Measurements from ENCODE around the gene UNC5B.

UNC5B gene

DNA sequence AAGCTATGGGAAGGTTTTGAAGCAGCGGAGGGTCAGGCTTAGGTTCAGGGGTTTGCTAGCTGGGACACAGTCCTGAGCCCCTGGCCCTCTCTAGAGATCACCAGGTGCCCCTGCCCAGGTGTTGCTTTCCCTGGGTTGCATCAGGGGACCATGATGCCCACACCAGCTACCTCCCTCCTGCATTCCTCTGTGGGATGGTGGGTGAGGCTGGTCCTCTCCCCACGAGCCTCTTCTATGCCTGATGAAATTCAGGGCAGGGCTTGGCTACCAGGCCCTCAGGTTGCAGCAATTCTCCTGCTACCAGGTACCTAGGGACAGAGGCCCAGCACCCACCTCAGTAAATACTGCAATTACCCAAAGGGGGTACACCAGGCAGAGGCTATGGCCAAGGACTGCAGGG lies 95.9 kb downstream of the UNC5B start:
- Histone ChIP-seq H3K4me3 (ENCODE audit: low read depth in 1 of 2, low read length in 2 of 2) (no peak overlapping the region), H3K27ac (ENCODE audit: low read length) (no peak overlapping the region), H3K36me3 (ENCODE audit: insufficient read depth, low read length) (no peaks in the 10 kb centered on the region), H3K9ac (ENCODE audit: low read depth, low read length) (no peak overlapping the region), H4K20me1 (ENCODE audit: insufficient read depth, low read length) (no peaks in the 10 kb centered on the region), H3K9me3 (ENCODE audit: insufficient read depth, low read length, severe bottlenecking) (no peaks in the 10 kb centered on the region), H3K27me3 (ENCODE audit: insufficient read depth, low read length, poor library complexity) (peaks cover 7% of the 10 kb centered on the region), H3K4me1 (ENCODE audit: insufficient read depth, low read length) (no peaks in the 10 kb centered on the region), H3K79me2 (ENCODE audit: insufficient read depth, low read length) (no peaks in the 10 kb centered on the region), H3K4me2 (ENCODE audit: insufficient read depth, low read length) (no peak overlapping the region), H2AFZ (ENCODE audit: low read depth, low read length) (no peak overlapping the region)
- ATAC-seq (ENCODE audit: insufficient read depth, low read depth) (no peak), DNase-seq (no peak)
- TF ChIP-seq EZH2 (IDR thresholded peaks at IDR 0.05; ENCODE audit: borderline replicate concordance, low read depth, low read length, severe bottlenecking), result no peak
- TF ChIP-seq, protein P1, sequence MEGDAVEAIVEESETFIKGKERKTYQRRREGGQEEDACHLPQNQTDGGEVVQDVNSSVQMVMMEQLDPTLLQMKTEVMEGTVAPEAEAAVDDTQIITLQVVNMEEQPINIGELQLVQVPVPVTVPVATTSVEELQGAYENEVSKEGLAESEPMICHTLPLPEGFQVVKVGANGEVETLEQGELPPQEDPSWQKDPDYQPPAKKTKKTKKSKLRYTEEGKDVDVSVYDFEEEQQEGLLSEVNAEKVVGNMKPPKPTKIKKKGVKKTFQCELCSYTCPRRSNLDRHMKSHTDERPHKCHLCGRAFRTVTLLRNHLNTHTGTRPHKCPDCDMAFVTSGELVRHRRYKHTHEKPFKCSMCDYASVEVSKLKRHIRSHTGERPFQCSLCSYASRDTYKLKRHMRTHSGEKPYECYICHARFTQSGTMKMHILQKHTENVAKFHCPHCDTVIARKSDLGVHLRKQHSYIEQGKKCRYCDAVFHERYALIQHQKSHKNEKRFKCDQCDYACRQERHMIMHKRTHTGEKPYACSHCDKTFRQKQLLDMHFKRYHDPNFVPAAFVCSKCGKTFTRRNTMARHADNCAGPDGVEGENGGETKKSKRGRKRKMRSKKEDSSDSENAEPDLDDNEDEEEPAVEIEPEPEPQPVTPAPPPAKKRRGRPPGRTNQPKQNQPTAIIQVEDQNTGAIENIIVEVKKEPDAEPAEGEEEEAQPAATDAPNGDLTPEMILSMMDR (IDR thresholded peaks at IDR 0.05; ENCODE audit: borderline replicate concordance, extremely low read depth, low read length, poor library complexity, severe bottlenecking), result no peak

DNA sequence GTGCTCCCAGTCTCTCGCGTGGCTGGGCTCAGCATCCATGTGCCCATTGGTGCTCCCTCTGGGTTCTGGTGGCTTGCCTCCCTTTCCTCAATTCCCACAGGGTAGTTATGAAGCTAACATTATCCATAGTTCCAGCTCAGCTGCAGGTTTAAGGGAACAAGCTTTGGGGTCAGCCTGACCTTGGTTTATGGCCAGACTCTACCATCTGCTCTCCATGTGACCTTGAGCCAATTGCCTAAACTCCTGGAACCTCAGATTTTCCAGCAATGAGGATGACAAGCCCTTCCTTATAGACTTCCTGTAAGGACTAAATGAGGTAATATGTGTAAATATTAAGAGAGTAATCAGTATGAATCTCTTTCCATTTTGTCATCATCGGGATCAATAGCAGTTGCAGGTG lies 96.6 kb downstream of the UNC5B start:
- TF ChIP-seq, protein P1 (IDR thresholded peaks at IDR 0.05; ENCODE audit: borderline replicate concordance, extremely low read depth, low read length, poor library complexity, severe bottlenecking), result no peak
- TF ChIP-seq EZH2 (IDR thresholded peaks at IDR 0.05; ENCODE audit: borderline replicate concordance, low read depth, low read length, severe bottlenecking), result no peak
- no peak overlapping the region for H3K4me3 ChIP-seq (ENCODE audit: low read depth in 1 of 2, low read length in 2 of 2)
- H3K27ac ChIP-seq (ENCODE audit: low read length), result no peak overlapping the region
- no peaks in the 10 kb centered on the region for H4K20me1 ChIP-seq (ENCODE audit: insufficient read depth, low read length)
- H3K9me3 ChIP-seq (ENCODE audit: insufficient read depth, low read length, severe bottlenecking), result no peaks in the 10 kb centered on the region
- H3K4me2 ChIP-seq (ENCODE audit: insufficient read depth, low read length), result no peak overlapping the region
- H3K27me3 ChIP-seq (ENCODE audit: insufficient read depth, low read length, poor library complexity), result peaks cover 7% of the 10 kb centered on the region
- no peak overlapping the region for H2AFZ ChIP-seq (ENCODE audit: low read depth, low read length)
- no peaks in the 10 kb centered on the region for H3K79me2 ChIP-seq (ENCODE audit: insufficient read depth, low read length)
- ATAC-seq (ENCODE audit: insufficient read depth, low read depth) (no peak), DNase-seq (no peak)
- no peak overlapping the region for H3K9ac ChIP-seq (ENCODE audit: low read depth, low read length)
- no peaks in the 10 kb centered on the region for H3K36me3 ChIP-seq (ENCODE audit: insufficient read depth, low read length)
- no peaks in the 10 kb centered on the region for H3K4me1 ChIP-seq (ENCODE audit: insufficient read depth, low read length)

DNA sequence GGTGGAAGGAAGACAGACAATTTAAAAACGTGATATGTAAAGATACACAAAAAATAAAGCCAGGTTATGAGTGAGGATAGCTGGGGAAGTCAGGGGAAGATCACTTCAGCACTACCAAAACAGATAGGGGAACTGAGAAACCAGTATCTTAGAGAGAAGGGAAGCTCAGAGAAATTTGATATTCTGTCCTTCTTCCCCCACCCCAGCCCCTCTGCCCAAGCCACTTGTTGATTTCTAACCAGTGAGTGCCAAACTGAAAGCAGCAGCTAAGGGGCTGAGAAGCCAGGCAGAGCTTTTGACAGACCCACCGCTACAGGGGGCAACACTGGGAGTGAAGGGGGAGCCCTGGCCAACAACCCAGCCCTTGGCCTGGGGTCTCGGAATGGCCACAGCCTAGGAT lies 97.5 kb downstream of the UNC5B start:
- H3K27ac ChIP-seq (ENCODE audit: low read length), result no peak overlapping the region
- no peak for DNase-seq
- no peak overlapping the region for H2AFZ ChIP-seq (ENCODE audit: low read depth, low read length)
- no peak overlapping the region for H3K9ac ChIP-seq (ENCODE audit: low read depth, low read length)
- H3K9me3 ChIP-seq (ENCODE audit: insufficient read depth, low read length, severe bottlenecking), result no peaks in the 10 kb centered on the region
- no peak overlapping the region for H3K4me2 ChIP-seq (ENCODE audit: insufficient read depth, low read length)
- no peak for TF ChIP-seq EZH2 (IDR thresholded peaks at IDR 0.05; ENCODE audit: borderline replicate concordance, low read depth, low read length, severe bottlenecking)
- TF ChIP-seq, protein P1 (IDR thresholded peaks at IDR 0.05; ENCODE audit: borderline replicate concordance, extremely low read depth, low read length, poor library complexity, severe bottlenecking), result no peak
- peaks cover 7% of the 10 kb centered on the region for H3K27me3 ChIP-seq (ENCODE audit: insufficient read depth, low read length, poor library complexity)
- no peak overlapping the region for H3K4me3 ChIP-seq (ENCODE audit: low read depth in 1 of 2, low read length in 2 of 2)
- no peak for ATAC-seq (ENCODE audit: insufficient read depth, low read depth)
- H3K36me3 ChIP-seq (ENCODE audit: insufficient read depth, low read length), result no peaks in the 10 kb centered on the region
- no peaks in the 10 kb centered on the region for H3K79me2 ChIP-seq (ENCODE audit: insufficient read depth, low read length)
- H3K4me1 ChIP-seq (ENCODE audit: insufficient read depth, low read length), result peaks cover 7% of the 10 kb centered on the region
- no peaks in the 10 kb centered on the region for H4K20me1 ChIP-seq (ENCODE audit: insufficient read depth, low read length)

DNA sequence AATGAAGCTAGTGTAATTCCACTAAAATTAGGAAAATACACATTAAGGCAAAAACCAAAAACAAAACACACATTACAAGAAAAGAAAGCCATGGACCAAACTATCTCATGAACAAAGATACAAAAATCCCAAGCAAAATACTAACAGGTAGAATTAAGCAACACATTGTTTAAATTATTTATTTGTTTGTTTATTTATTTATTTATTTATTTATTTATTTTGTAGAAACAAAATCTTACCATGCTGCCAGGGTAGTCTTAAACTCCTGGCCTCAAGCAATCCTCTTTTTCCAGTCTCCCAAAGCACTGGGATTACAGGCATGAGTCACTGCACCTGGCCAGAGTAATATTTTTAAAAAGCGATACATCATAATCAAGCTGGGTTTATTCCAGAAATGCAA lies 99.8 kb downstream of the UNC5B start:
- DNase-seq, result no peak
- Histone ChIP-seq H3K27me3 (ENCODE audit: insufficient read depth, low read length, poor library complexity) (peaks cover 7% of the 10 kb centered on the region), H3K4me3 (ENCODE audit: low read depth in 1 of 2, low read length in 2 of 2) (no peak overlapping the region), H3K9ac (ENCODE audit: low read depth, low read length) (no peak overlapping the region), H3K4me2 (ENCODE audit: insufficient read depth, low read length) (no peak overlapping the region), H2AFZ (ENCODE audit: low read depth, low read length) (no peak overlapping the region), H3K27ac (ENCODE audit: low read length) (no peak overlapping the region), H3K79me2 (ENCODE audit: insufficient read depth, low read length) (no peaks in the 10 kb centered on the region), H3K9me3 (ENCODE audit: insufficient read depth, low read length, severe bottlenecking) (no peaks in the 10 kb centered on the region), H3K4me1 (ENCODE audit: insufficient read depth, low read length) (peaks cover 25% of the 10 kb centered on the region), H3K36me3 (ENCODE audit: insufficient read depth, low read length) (no peaks in the 10 kb centered on the region), H4K20me1 (ENCODE audit: insufficient read depth, low read length) (no peaks in the 10 kb centered on the region)
- no peak for TF ChIP-seq EZH2 (IDR thresholded peaks at IDR 0.05; ENCODE audit: borderline replicate concordance, low read depth, low read length, severe bottlenecking)
- TF ChIP-seq, protein P1 (IDR thresholded peaks at IDR 0.05; ENCODE audit: borderline replicate concordance, extremely low read depth, low read length, poor library complexity, severe bottlenecking), result no peak
- no peak for ATAC-seq (ENCODE audit: insufficient read depth, low read depth)
